HepG2 (cell line): ENCODE measurements around the gene PLXNA4.

ENCODE experiments used
- REXO4 ChIP-seq: sonication (generic); formaldehyde crosslinking; IDR thresholded peaks from 2 replicates; pipeline ENCODE4 v1.8.0; 2022; ENCODE audit warnings: missing genetic modification reagents, mild to moderate bottlenecking, borderline replicate concordance
- TEAD2 ChIP-seq: sonication (generic); formaldehyde crosslinking; IDR thresholded peaks from 2 replicates; pipeline ENCODE4 v1.9.0; 2021; ENCODE audit warnings: missing genetic modification reagents
- TGIF2 ChIP-seq: IDR thresholded peaks from 2 replicates; pipeline ENCODE4 v1.6.1; 2016; ENCODE audit warnings: control low read depth, missing compliant biosample characterization
- ZNF558 ChIP-seq: sonication (generic); formaldehyde crosslinking; IDR thresholded peaks from 2 replicates; pipeline ENCODE4 v1.9.0; 2022; ENCODE audit warnings: mild to moderate bottlenecking, missing genetic modification reagents, borderline replicate concordance
- TF ChIP-seq, protein P1 (sequence below): sonication (generic); formaldehyde crosslinking; IDR thresholded peaks from 2 replicates; pipeline ENCODE4 v1.5.0; 2020; ENCODE audit warnings: mild to moderate bottlenecking, missing genetic modification reagents, moderate library complexity
- TF ChIP-seq, protein P2 (sequence below): sonication (generic); formaldehyde crosslinking; IDR thresholded peaks from 2 replicates; pipeline ENCODE4 v1.4.0; 2020; ENCODE audit warnings: missing genetic modification reagents

DNA sequence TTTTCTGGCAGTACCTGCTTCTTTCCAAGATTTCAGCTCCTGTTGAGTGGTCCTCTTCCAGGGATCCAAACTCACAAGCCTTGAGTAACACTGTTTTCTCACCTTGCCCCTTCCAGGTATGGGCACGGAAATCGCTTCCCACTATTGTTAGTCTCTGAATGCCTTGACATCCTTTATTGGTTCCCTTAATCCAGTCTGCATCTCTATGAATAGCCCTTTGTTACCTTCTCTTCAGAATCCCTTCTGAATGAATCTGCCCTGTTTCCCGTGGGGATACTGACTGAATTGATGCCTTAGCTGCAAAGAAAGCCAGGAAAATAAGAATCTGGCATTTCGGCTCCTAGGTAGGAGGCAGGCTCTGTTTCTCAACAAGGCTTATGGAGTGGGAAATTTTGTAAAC is 467.7 kb downstream of the PLXNA4 start:
- TF ChIP-seq ZNF558, result no peak
- no peak for TF ChIP-seq TGIF2 (CRISPR knock-in tag)
- TF ChIP-seq, protein P1, sequence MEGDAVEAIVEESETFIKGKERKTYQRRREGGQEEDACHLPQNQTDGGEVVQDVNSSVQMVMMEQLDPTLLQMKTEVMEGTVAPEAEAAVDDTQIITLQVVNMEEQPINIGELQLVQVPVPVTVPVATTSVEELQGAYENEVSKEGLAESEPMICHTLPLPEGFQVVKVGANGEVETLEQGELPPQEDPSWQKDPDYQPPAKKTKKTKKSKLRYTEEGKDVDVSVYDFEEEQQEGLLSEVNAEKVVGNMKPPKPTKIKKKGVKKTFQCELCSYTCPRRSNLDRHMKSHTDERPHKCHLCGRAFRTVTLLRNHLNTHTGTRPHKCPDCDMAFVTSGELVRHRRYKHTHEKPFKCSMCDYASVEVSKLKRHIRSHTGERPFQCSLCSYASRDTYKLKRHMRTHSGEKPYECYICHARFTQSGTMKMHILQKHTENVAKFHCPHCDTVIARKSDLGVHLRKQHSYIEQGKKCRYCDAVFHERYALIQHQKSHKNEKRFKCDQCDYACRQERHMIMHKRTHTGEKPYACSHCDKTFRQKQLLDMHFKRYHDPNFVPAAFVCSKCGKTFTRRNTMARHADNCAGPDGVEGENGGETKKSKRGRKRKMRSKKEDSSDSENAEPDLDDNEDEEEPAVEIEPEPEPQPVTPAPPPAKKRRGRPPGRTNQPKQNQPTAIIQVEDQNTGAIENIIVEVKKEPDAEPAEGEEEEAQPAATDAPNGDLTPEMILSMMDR (CRISPR knock-in tag), result no peak
- TF ChIP-seq TEAD2, result no peak
- TF ChIP-seq REXO4 (CRISPR knock-in tag), result no peak
- TF ChIP-seq, protein P2, sequence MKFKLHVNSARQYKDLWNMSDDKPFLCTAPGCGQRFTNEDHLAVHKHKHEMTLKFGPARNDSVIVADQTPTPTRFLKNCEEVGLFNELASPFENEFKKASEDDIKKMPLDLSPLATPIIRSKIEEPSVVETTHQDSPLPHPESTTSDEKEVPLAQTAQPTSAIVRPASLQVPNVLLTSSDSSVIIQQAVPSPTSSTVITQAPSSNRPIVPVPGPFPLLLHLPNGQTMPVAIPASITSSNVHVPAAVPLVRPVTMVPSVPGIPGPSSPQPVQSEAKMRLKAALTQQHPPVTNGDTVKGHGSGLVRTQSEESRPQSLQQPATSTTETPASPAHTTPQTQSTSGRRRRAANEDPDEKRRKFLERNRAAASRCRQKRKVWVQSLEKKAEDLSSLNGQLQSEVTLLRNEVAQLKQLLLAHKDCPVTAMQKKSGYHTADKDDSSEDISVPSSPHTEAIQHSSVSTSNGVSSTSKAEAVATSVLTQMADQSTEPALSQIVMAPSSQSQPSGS (CRISPR knock-in tag), result no peak
